Panc1 (cell line): Measurements from ENCODE around the gene ADGRV1. TPM values are rescaled to one million over a fixed set of nuclear protein-coding genes. Genes with fewer than 3 reads are reported as not detected.

Experiments used
- ATAC-seq: fragments of 200-7000 bp; cut with Tn5 transposase; 2 replicates; pipeline ENCODE4 v1.9.1; 2020; ENCODE audit warnings: mild to moderate bottlenecking, moderate library complexity
- BruUV-seq: library from RNA; stranded (reverse); fragments of 400-500 nt; replicated peaks from 2 replicates; lab custom pipeline; 2021; lab: Mats Ljungman, UMichigan
- CTCF ChIA-PET: fragments of 300-600 bp; sonication (Branson Sonifier 250); formaldehyde crosslinking; loops from one replicate; lab custom pipeline; 2022; ENCODE audit warnings: antibody characterized with exemption; lab: Charles Lee
- POLR2A ChIA-PET: fragments of 300-600 bp; sonication (Branson Sonifier 250); formaldehyde crosslinking; loops from one replicate; lab custom pipeline; 2022; ENCODE audit warnings: antibody characterized with exemption; lab: Charles Lee
- DNase-seq: peaks from one replicate; pipeline ENCODE4 v3.0.0-alpha.2; 2010; ENCODE audit warnings: low read depth, low spot score
- H3K27ac ChIP-seq: 2 replicates; pipeline ENCODE4 v1.5.1; 2011; ENCODE audit warnings: mild to moderate bottlenecking, low read length, inconsistent platforms
- H3K27me3 ChIP-seq: fragments of 200-500 bp; sonication (Bioruptor generic); 2 replicates; pipeline ENCODE4 v1.6.0; 2014; ENCODE audit warnings: low read length, inconsistent platforms; ENCODE audit not compliant: control insufficient read depth, insufficient read depth
- H3K36me3 ChIP-seq: fragments of 200-500 bp; sonication (Bioruptor generic); 2 replicates; pipeline ENCODE4 v1.5.1; 2014; ENCODE audit warnings: inconsistent platforms, mild to moderate bottlenecking, low read length, moderate library complexity; ENCODE audit not compliant: control insufficient read depth, insufficient read depth
- H3K4me1 ChIP-seq: 2 replicates; pipeline ENCODE4 v1.5.1; 2011; ENCODE audit warnings: inconsistent platforms, mild to moderate bottlenecking, low read length, moderate library complexity; ENCODE audit not compliant: control insufficient read depth, insufficient read depth
- H3K4me3 ChIP-seq, 2 experiments: 2 replicates each; pipeline ENCODE4 v1.5.1; 2011 to 2012; ENCODE audit warnings: low read depth in 2 of 2, low read length in 2 of 2, mild to moderate bottlenecking in 2 of 2, inconsistent platforms in 1 of 2, moderate library complexity in 1 of 2
- H3K9me3 ChIP-seq: fragments of 200-500 bp; sonication (Bioruptor generic); 2 replicates; pipeline ENCODE4 v1.5.1; 2014; ENCODE audit warnings: low read depth, mild to moderate bottlenecking, inconsistent platforms, low read length, moderate library complexity; ENCODE audit not compliant: control insufficient read depth, insufficient read depth
- CTCF ChIP-seq: fragments of 450-650 bp; IDR thresholded peaks from 2 replicates; pipeline ENCODE4 v1.5.1; 2017; ENCODE audit warnings: mild to moderate bottlenecking
- POLR2AphosphoS5 ChIP-seq: IDR thresholded peaks from 2 replicates; pipeline ENCODE4 v1.6.1; 2012; ENCODE audit warnings: mild to moderate bottlenecking, low read depth, low read length, moderate library complexity
- REST ChIP-seq, 2 experiments: IDR thresholded peaks; 2 replicates each; pipeline ENCODE4 v1.6.1; 2011 to 2012; ENCODE audit warnings: low read depth in 2 of 2, control low read depth in 1 of 2, low read length in 1 of 2, mild to moderate bottlenecking in 1 of 2, moderate library complexity in 1 of 2; ENCODE audit not compliant: insufficient read depth in 1 of 2
- SIN3A ChIP-seq: IDR thresholded peaks from 2 replicates; pipeline ENCODE4 v1.6.1; 2012; ENCODE audit warnings: low read depth, mild to moderate bottlenecking, low read length, moderate library complexity, borderline replicate concordance; ENCODE audit not compliant: insufficient read depth
- TCF7L2 ChIP-seq: IDR thresholded peaks from 2 replicates; pipeline ENCODE4 v1.6.1; 2011; ENCODE audit warnings: mild to moderate bottlenecking, low read depth, low read length, inconsistent platforms
- in situ Hi-C: cut with HindIII; loops from 2 replicates; pipeline ENCODE4 v1.10.0; 2016; ENCODE audit warnings: low sequenced_read_pairs, low pct_unique_long_range_greater_than_20kb
- intact Hi-C: fragments of 100-400 bp; cut with micrococcal nuclease; formaldehyde crosslinking; loops from one replicate; pipeline ENCODE4 v1.10.0; 2022; ENCODE audit not compliant: unreplicated experiment
- total RNA-seq: library from RNA; stranded (reverse); gene quantifications from one replicate; pipeline ENCODE4 v1.2.1, GENCODE V29; 2021; ENCODE audit not compliant: unreplicated experiment

ADGRV1 gene
- total RNA-seq, 1 experiment from 2014 or later = 0.49 TPM

- TF ChIP-seq REST (IDR thresholded peaks at IDR 0.05; ENCODE audit: insufficient read depth in 1 of 2, low read depth in 2 of 2, low read length in 1 of 2) (no peak), POLR2AphosphoS5 (no peak)
- H3K4me1 ChIP-seq = no peaks in the 10 kb centered on the region
- no peak overlapping the region for H3K27ac ChIP-seq
- in situ Hi-C loops = no loop called here
- intact Hi-C loops = no loop called here
- no peaks in the 10 kb centered on the region for H3K36me3 ChIP-seq
- H3K9me3 ChIP-seq = no peaks in the 10 kb centered on the region
- POLR2A ChIA-PET = no interaction called here
- CTCF ChIA-PET = no interaction called here
- ATAC-seq (no peak), DNase-seq (no peak)
- H3K27me3 ChIP-seq = no peaks in the 10 kb centered on the region
- H3K4me3 ChIP-seq = no peak overlapping the region
- BruUV-seq = no TSS peak
Measured at GRCh38 chr5:91179018-91179417, 620.4 kb downstream of the ADGRV1 start.

- Histone ChIP-seq H3K27ac (no peak overlapping the region), H3K4me3 (no peak overlapping the region), H3K27me3 (no peaks in the 10 kb centered on the region), H3K36me3 (no peaks in the 10 kb centered on the region), H3K9me3 (no peaks in the 10 kb centered on the region), H3K4me1 (no peaks in the 10 kb centered on the region)
- TF ChIP-seq POLR2AphosphoS5 (no peak), TCF7L2 (no peak), REST (IDR thresholded peaks at IDR 0.05; ENCODE audit: insufficient read depth in 1 of 2, low read depth in 2 of 2, low read length in 1 of 2) (no peak), SIN3A (no peak), CTCF (no peak)
- DNase-seq = no peak
- ChIA-PET CTCF (no interaction called here), POLR2A (no interaction called here)
- ATAC-seq = no peak
- intact Hi-C loops (no loop called here), in situ Hi-C loops (no loop called here)
- BruUV-seq = no TSS peak
Measured at GRCh38 chr5:91180506-91180905, 621.9 kb downstream of the ADGRV1 start.
